MM.1S (cell line): ENCODE results near the gene MICALL2.

Source experiments
- CTCF ChIP-seq: fragments of 300-600 bp; sonication (generic); IDR thresholded peaks from 2 replicates; pipeline ENCODE4 v1.5.1; 2016; ENCODE audit warnings: antibody characterized with exemption, low read length, mixed read lengths
- EZH2 ChIP-seq: fragments of 300-600 bp; sonication (generic); optimal IDR thresholded peaks from 2 replicates; pipeline ENCODE3; 2017; ENCODE audit warnings: low read depth, mild to moderate bottlenecking, antibody characterized with exemption, low read length, mixed read lengths
- EZH2phosphoT487 ChIP-seq: fragments of 300-600 bp; sonication (generic); IDR thresholded peaks from 2 replicates; pipeline ENCODE4 v1.6.1; 2018; ENCODE audit warnings: antibody characterized with exemption, low read length

DNA sequence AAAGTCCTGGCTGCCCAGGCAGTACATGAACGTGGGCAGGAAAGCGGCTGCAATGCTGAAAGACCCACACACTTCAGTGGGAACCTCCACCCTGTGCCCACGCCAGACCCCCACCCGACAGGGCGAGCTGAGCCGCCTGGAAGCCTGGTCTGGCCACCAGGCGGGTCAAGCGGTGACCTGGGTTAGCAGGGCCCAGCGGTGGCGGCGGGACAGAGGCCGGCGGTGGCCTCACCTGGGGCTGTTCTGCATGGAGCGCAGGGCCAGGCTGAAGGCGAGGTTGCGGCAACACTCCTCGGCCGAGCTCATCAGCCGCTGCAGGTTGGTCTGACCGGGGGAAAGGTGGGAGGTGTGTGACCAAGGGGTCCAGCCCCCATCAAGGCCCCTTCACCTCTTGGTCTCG is 11.6 kb upstream of the MICALL2 start:
- TF ChIP-seq CTCF (no peak), EZH2phosphoT487 (no peak), EZH2 (no peak)
